Stomach (tissue), 4 donors: ENCODE measurements around the gene RPS6KA2.

Experiments used
- CTCF ChIP-seq, 7 experiments: fragments of 450-650 bp in 4 of 7; fragments of 200-600 bp in 3 of 7; sonication (generic) in 3 of 7; IDR thresholded peaks; one replicate each; pipeline ENCODE4 v1.5.1; 2016 to 2019; ENCODE audit warnings: antibody characterized with exemption in 7 of 7, control low read depth in 2 of 7, mild to moderate bottlenecking in 1 of 7
- EP300 ChIP-seq: sonication (generic); formaldehyde crosslinking; IDR thresholded peaks from one replicate; pipeline ENCODE4 v1.6.1; 2017; ENCODE audit warnings: antibody characterized with exemption
- POLR2A ChIP-seq, 4 donors: fragments of 450-650 bp; IDR thresholded peaks; one replicate each; pipeline ENCODE4 v1.6.1; 2016; ENCODE audit warnings: antibody characterized with exemption in 4 of 4, control low read depth in 2 of 4, mild to moderate bottlenecking in 1 of 4, moderate library complexity in 1 of 4
- POLR2AphosphoS5 ChIP-seq, 3 donors: sonication (generic); formaldehyde crosslinking; IDR thresholded peaks; one replicate each; pipeline ENCODE4 v1.6.1; 2016; ENCODE audit warnings: antibody characterized with exemption in 3 of 3

- TF ChIP-seq CTCF (IDR thresholded peaks at IDR 0.05) (no peak), POLR2A (IDR thresholded peaks at IDR 0.05) (no peak), POLR2AphosphoS5 (IDR thresholded peaks at IDR 0.05) (no peak), EP300 (no peak)
Observed at GRCh38 chr6:166670894-166671293, 43.8 kb upstream of the RPS6KA2 start.
